ENCODE measurements around the gene MBP. TPM values are rescaled to one million over a fixed set of nuclear protein-coding genes. Genes with fewer than 3 reads are reported as not detected.
"Not testable (repeated sequence)": the region's sequence is repeated elsewhere in the genome, so short reads cannot be mapped to it uniquely, and the experiment has no call there.

The MBP gene
- total RNA-seq, 6 experiments from 2014 or later = 0.05 to 0.23 (median 0.12) TPM; not detected in 1

DNA sequence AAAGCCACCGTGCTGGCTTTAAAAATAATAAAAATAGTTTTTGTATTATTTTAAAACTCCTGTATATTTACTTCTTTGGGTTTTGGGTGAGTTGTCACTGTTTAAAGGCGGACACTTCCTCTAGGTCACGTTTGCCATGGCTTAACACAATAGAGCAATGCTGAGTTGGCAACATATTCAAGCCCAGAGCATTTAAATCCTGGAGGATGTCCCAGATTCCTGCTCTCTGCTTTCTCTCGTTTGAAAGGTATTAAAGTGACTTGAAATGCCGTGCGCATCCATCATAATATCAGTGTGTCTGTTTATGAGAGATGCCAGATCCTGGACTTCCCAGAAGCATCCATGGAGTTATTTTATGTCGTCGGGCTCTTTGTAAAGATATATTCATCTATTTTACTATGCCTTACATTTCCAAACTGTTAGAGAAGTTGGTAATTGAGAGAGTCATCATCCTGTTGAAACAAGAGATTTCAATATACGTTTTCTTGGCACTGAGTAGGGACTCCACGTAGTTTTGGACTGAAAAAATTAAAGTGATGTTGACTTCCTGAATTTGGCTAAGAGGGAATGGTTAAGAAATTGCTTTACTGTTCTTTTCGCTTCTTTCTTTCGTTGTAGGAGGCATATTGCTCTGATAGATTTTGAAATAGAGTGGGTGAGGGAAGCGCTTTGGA is 159.6 kb downstream of the MBP start:
- Mint-ChIP-seq H3K36me3 (ENCODE audit: low read depth) (0 out of 2 replicates have a peak, but pooled peaks cover 5% of the 10 kb centered on the region), H3K27me3 (ENCODE audit: insufficient read depth) (peaks cover 2% of the 10 kb centered on the region; the same call in 1 of the 2 replicates), H3K4me1 (ENCODE audit: low read depth) (0 out of 2 replicates have a peak, but pooled peaks cover 6% of the 10 kb centered on the region), H3K27ac (no peak overlapping the region), H3K9me3 (no peaks in the 10 kb centered on the region), H3K4me3 (no peak overlapping the region)
- no peak for TF ChIP-seq CTCF (IDR thresholded peaks at IDR 0.05)
- no peak for DNase-seq

- Mint-ChIP-seq H3K27me3 (ENCODE audit: insufficient read depth) (peaks cover 2% of the 10 kb centered on the region; the same call in 1 of the 2 replicates), H3K4me1 (ENCODE audit: low read depth) (0 out of 2 replicates have a peak, but pooled peaks cover 6% of the 10 kb centered on the region), H3K9me3 (no peaks in the 10 kb centered on the region), H3K4me3 (no peak overlapping the region), H3K36me3 (ENCODE audit: low read depth) (0 out of 2 replicates have a peak, but pooled peaks cover 5% of the 10 kb centered on the region), H3K27ac (no peak overlapping the region)
- DNase-seq = no peak
- TF ChIP-seq CTCF (IDR thresholded peaks at IDR 0.05) = no peak
These were observed 160.3 kb downstream of the MBP start for GRCh38 chr18:76972241-76972640.

DNA sequence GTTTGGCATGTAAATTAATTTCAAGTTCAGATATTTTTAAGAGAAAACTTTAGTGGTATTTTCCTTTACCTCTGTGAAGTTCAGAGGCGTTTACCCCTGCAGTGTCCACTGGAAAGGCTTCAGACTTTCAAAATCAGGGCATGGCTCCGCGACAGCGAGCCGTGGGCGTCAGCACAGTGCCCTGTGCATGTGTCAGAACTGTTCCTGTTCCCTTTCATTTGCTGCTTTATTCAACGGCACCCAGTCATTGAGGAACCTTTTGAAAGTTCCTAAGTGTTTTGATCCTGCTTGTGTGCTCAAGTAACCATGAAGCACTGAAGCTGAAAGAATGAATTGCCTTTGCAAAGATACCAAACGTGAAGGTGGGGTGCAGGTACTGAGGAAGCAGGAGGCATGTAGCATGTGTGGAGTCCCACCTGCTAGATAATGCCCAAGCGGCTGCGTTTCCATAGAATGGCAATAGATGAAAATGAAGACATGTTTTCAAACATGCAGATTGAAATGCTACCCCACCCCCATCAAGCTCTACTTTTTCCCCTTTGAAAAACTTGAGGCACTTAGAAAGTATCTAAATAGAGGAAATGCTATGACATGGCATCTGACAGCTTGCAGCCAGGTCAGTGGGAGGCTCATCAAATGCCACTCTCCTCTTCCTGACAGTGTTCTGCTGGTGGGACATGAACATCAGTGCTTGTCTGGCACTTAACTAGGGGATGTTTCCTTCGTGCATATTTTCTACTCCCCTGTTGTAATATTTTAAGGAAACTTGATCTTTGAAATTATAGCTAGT is 161.6 kb downstream of the MBP start:
- Mint-ChIP-seq H3K36me3 (ENCODE audit: low read depth) (0 out of 2 replicates have a peak, but pooled peaks cover 5% of the 10 kb centered on the region), H3K9me3 (no peaks in the 10 kb centered on the region), H3K27ac (no peak overlapping the region), H3K27me3 (ENCODE audit: insufficient read depth) (no peaks in the 10 kb centered on the region), H3K4me3 (no peak overlapping the region), H3K4me1 (ENCODE audit: low read depth) (0 out of 2 replicates have a peak, but pooled peaks cover 6% of the 10 kb centered on the region)
- DNase-seq = no peak
- no peak for TF ChIP-seq CTCF (IDR thresholded peaks at IDR 0.05)

GRCh38 chr18:76967721-76968472 is 164.7 kb downstream of the MBP start:
- Mint-ChIP-seq H3K36me3 (ENCODE audit: low read depth) (peaks cover 13% of the 10 kb centered on the region), H3K27me3 (ENCODE audit: insufficient read depth) (no peaks in the 10 kb centered on the region), H3K4me3 (no peak overlapping the region), H3K4me1 (ENCODE audit: low read depth) (0 out of 2 replicates have a peak, but pooled peaks cover 6% of the 10 kb centered on the region), H3K27ac (no peak overlapping the region), H3K9me3 (no peaks in the 10 kb centered on the region)
- no peak for TF ChIP-seq CTCF (IDR thresholded peaks at IDR 0.05)
- DNase-seq = no peak

DNA sequence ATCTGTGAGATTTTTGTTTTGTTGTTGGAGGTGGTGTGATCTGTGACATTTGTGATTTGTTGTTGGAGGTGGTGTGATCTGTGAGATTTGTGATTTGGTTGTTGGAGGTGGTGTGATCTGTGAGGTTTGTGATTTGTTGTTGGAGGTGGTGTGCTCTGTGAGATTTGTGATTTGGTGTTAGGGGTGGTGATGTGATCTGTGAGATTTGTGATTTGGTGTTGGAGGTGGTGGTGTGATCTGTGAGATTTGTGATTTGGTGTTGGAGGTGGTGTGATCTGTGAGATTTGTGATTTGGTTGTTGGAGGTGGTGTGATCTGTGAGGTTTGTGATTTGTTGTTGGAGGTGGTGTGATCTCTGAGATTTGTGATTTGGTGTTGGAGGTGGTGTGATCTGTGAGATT is 165.3 kb downstream of the MBP start:
- H3K4me1 Mint-ChIP-seq (ENCODE audit: low read depth); H3K4me3 Mint-ChIP-seq; H3K9me3 Mint-ChIP-seq; H3K27me3 Mint-ChIP-seq (ENCODE audit: insufficient read depth); H3K27ac Mint-ChIP-seq; DNase-seq: not testable (repeated sequence)
- H3K36me3 Mint-ChIP-seq (ENCODE audit: low read depth) = peaks cover 16% of the 10 kb centered on the region

DNA sequence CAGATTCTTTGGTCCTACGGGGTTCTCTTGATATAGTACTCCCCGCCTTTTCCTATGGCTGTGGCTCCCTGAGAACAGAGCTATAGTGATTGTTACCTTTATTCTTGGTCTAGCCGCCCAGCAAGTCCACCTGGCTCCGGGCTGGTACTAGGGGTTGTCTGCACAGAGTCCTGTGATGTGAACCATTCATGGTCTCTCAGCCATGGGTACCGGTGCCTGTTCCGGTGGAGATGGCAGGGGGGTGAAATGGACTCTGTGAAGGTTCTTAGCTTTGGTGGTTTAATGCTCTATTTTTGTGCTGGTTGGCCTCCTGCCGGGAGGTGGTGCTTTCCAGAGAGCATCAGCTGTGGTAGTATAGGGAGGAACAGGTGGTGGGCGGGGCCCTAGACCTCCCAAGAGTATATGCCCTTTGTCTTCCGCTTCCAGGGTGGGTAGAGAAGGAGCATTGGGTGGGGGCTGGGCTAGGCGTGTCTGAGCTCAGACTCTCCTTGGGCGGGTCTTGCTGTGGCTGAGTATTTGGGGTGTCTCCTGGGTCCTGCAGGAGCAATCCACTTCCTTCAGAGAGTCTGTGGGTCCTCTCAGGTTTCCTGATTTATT is 166.9 kb downstream of the MBP start:
- H3K4me1 Mint-ChIP-seq (ENCODE audit: low read depth); H3K9me3 Mint-ChIP-seq; H3K27me3 Mint-ChIP-seq (ENCODE audit: insufficient read depth); DNase-seq; H3K27ac Mint-ChIP-seq; H3K4me3 Mint-ChIP-seq: not testable (repeated sequence)
- H3K36me3 Mint-ChIP-seq (ENCODE audit: low read depth) = peaks cover 28% of the 10 kb centered on the region
